ENCODE measurements around the gene MAPK6. TPM values are rescaled to one million over a fixed set of nuclear protein-coding genes. Genes with fewer than 3 reads are reported as not detected.
A peak's percentile ranks its signal among the peaks of the same experiment; 100 is the strongest.

The MAPK6 gene
- total and polyA plus RNA-seq, 9 of the 15 experiments (the other 6 are each of a cell fraction or from before 2014, with no cell fraction given) = 28.5 to 97.1 (median 74.0) TPM

- TF ChIP-seq DDX20 (tag; IDR thresholded peaks at IDR 0.05; ENCODE audit: low read depth) (no peak), ATF1 (CRISPR knock-in tag; IDR thresholded peaks at IDR 0.05) (no peak), ATF1 (tag; IDR thresholded peaks at IDR 0.05) (peak; percentile 28; the same call in 1 of the 2 replicates), ZNF146 (CRISPR knock-in tag; IDR thresholded peaks at IDR 0.05; ENCODE audit: unreplicated experiment) (no peak), ZFP36 (IDR thresholded peaks at IDR 0.05; ENCODE audit: low read depth, low read length, partially characterized antibody) (no peak), ZNF316 (IDR thresholded peaks at IDR 0.05) (peak; percentile 5; the same call in 1 of the 2 replicates), SMARCE1 (IDR thresholded peaks at IDR 0.05) (peak; percentile 62; the same call in 1 of the 2 replicates), KAT7 (CRISPR knock-in tag; IDR thresholded peaks at IDR 0.05; ENCODE audit: borderline replicate concordance) (peak; percentile 93; the same call in 1 of the 2 replicates), CBX1 (IDR thresholded peaks at IDR 0.05; ENCODE audit: low read depth) (no peak), EP400 (IDR thresholded peaks at IDR 0.05) (no peak; the same call in 1 of the 2 replicates), GATA2 (CRISPR knock-in tag; IDR thresholded peaks at IDR 0.05) (peak; percentile 64), SAFB (IDR thresholded peaks at IDR 0.05; ENCODE audit: borderline replicate concordance, low read depth, low read length) (no peak), ZNF282 (CRISPR knock-in tag; IDR thresholded peaks at IDR 0.05) (no peak), MAFG (tag; conservative IDR thresholded peaks at IDR 0.05) (0 out of 2 replicates have a peak, but pooled peaks have one; percentile 22), RBM14 (IDR thresholded peaks at IDR 0.05; ENCODE audit: borderline replicate concordance, insufficient read depth, low read depth, low read length) (no peak), BHLHE40 (IDR thresholded peaks at IDR 0.05; ENCODE audit: low read length) (0 out of 2 replicates have a peak, but pooled peaks have one; percentile 17), NR3C1 (CRISPR knock-in tag; IDR thresholded peaks at IDR 0.05) (no peak), THRB (CRISPR knock-in tag; conservative IDR thresholded peaks at IDR 0.05) (no peak), MEIS2 (IDR thresholded peaks at IDR 0.05; ENCODE audit: partially characterized antibody) (peak; percentile 40), BMI1 (IDR thresholded peaks at IDR 0.05; ENCODE audit: low read length) (no peak), CXXC5 (CRISPR knock-in tag; IDR thresholded peaks at IDR 0.05) (0 out of 2 replicates have a peak, but pooled peaks have one; percentile 16), E2F5 (CRISPR knock-in tag; IDR thresholded peaks at IDR 0.05) (no peak)
- TF ChIP-seq, protein P1, sequence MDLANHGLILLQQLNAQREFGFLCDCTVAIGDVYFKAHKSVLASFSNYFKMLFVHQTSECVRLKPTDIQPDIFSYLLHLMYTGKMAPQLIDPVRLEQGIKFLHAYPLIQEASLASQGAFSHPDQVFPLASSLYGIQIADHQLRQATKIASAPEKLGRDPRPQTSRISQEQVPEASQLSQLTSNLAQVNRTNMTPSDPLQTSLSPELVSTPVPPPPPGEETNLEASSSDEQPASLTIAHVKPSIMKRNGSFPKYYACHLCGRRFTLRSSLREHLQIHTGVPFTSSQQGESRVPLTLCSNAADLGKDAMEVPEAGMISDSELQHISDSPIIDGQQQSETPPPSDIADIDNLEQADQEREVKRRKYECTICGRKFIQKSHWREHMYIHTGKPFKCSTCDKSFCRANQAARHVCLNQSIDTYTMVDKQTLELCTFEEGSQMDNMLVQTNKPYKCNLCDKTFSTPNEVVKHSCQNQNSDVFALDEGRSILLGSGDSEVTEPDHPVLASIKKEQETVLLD (IDR thresholded peaks at IDR 0.05) = 0 out of 2 replicates have a peak, but pooled peaks have one; percentile 22
- TF ChIP-seq, protein P2, sequence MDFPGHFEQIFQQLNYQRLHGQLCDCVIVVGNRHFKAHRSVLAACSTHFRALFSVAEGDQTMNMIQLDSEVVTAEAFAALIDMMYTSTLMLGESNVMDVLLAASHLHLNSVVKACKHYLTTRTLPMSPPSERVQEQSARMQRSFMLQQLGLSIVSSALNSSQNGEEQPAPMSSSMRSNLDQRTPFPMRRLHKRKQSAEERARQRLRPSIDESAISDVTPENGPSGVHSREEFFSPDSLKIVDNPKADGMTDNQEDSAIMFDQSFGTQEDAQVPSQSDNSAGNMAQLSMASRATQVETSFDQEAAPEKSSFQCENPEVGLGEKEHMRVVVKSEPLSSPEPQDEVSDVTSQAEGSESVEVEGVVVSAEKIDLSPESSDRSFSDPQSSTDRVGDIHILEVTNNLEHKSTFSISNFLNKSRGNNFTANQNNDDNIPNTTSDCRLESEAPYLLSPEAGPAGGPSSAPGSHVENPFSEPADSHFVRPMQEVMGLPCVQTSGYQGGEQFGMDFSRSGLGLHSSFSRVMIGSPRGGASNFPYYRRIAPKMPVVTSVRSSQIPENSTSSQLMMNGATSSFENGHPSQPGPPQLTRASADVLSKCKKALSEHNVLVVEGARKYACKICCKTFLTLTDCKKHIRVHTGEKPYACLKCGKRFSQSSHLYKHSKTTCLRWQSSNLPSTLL (IDR thresholded peaks at IDR 0.05) = no peak
These were observed 36.8 kb upstream of the MAPK6 start (continued) for GRCh38 chr15:51982013-51982769.

All from K562 (cell line).